Measurements from ENCODE around the gene DCAF11.
A peak's percentile ranks its signal among the peaks of the same experiment; 100 is the strongest.

The DCAF11 gene

GRCh38 chr14:24165785-24166184, 51.2 kb downstream of the DCAF11 start:
- no peak for DNase-seq

GRCh38 chr14:24167469-24168114, 53.0 kb downstream of the DCAF11 start:
- DNase-seq, result no peak

GRCh38 chr14:24171422-24172260, 57.1 kb downstream of the DCAF11 start, which contains the start of gene REC8:
REC8 (plus strand) TSS chr14:24172080; CDS start chr14:24172553, 473 bp downstream.
- DNase-seq, result peak; percentile 61

GRCh38 chr14:24172261-24172860, 57.8 kb downstream of the DCAF11 start:
- DNase-seq, result no peak

GRCh38 chr14:24172871-24173281, 58.3 kb downstream of the DCAF11 start:
- DNase-seq, result no peak

All from NCI-H2081 treated with DMSO at 0.1 percent for 48 hours (cell line).